Measurements from ENCODE around the gene NARF. TPM values are rescaled to one million over a fixed set of nuclear protein-coding genes. Genes with fewer than 3 reads are reported as not detected.

The NARF gene
- total and polyA plus RNA-seq, 7 donors: 29.4 to 65.8 (median 41.5) TPM

DNA sequence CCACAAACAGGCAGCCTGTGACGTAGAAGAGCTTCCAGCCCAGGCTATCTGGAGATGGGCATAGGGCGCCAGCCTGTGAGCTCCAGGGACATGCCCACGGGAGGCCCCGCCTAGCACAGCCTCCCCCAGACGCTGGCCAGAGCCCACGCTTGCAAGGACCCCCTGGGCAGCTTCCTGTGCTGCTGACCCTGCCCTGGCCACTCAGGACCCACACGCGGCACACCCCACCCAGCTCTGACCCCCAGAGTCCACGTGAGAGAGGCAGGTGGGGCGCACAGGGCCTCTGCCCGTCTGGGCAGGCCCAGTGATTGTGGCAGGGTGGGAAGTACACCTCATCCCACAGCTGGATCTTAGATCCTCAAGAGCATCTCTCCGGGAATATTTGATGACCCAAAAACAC is 11.9 kb upstream of the NARF start:
- DNase-seq: no peak
- H3K27me3 ChIP-seq: no peaks in the 10 kb centered on the region
- intact Hi-C loops (cut with DNase I): no loop called here
- H3K4me3 ChIP-seq: no peak overlapping the region
- H3K9me3 ChIP-seq: no peaks in the 10 kb centered on the region
- 89 to 91% methylated on average over 12 of the region's 12 CpGs for WGBS, 2 donors
- H3K4me1 ChIP-seq: peaks cover 0 to 31% (median 22%) of the 10 kb centered on the region in 4 donors
- TF ChIP-seq, protein P1, sequence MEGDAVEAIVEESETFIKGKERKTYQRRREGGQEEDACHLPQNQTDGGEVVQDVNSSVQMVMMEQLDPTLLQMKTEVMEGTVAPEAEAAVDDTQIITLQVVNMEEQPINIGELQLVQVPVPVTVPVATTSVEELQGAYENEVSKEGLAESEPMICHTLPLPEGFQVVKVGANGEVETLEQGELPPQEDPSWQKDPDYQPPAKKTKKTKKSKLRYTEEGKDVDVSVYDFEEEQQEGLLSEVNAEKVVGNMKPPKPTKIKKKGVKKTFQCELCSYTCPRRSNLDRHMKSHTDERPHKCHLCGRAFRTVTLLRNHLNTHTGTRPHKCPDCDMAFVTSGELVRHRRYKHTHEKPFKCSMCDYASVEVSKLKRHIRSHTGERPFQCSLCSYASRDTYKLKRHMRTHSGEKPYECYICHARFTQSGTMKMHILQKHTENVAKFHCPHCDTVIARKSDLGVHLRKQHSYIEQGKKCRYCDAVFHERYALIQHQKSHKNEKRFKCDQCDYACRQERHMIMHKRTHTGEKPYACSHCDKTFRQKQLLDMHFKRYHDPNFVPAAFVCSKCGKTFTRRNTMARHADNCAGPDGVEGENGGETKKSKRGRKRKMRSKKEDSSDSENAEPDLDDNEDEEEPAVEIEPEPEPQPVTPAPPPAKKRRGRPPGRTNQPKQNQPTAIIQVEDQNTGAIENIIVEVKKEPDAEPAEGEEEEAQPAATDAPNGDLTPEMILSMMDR (IDR thresholded peaks at IDR 0.05): no peak
- TF ChIP-seq POLR2A (IDR thresholded peaks at IDR 0.05) (no peak), EP300 (IDR thresholded peaks at IDR 0.05) (no peak), POLR2AphosphoS5 (IDR thresholded peaks at IDR 0.05) (no peak)
- H3K36me3 ChIP-seq: peaks cover 0 to 45% (median 7%) of the 10 kb centered on the region in 4 donors
- no peak overlapping the region for H3K27ac ChIP-seq

GRCh38 chr17:82447876-82448275 is 10.7 kb upstream of the NARF start:
- Histone ChIP-seq H3K4me3 (no peak overlapping the region), H3K4me1 (peaks cover 0 to 32% (median 22%) of the 10 kb centered on the region in 4 donors), H3K9me3 (no peaks in the 10 kb centered on the region), H3K36me3 (peaks cover 0 to 32% (median 5%) of the 10 kb centered on the region in 4 donors), H3K27ac (no peak overlapping the region), H3K27me3 (no peaks in the 10 kb centered on the region)
- intact Hi-C loops (cut with DNase I): no loop called here
- TF ChIP-seq POLR2A (IDR thresholded peaks at IDR 0.05) (no peak), POLR2AphosphoS5 (IDR thresholded peaks at IDR 0.05) (no peak), EP300 (IDR thresholded peaks at IDR 0.05) (no peak)
- TF ChIP-seq, protein P1 (IDR thresholded peaks at IDR 0.05): no peak
- WGBS, 2 donors: 90 to 94% methylated on average over 11 of the region's 11 CpGs
- DNase-seq: no peak

GRCh38 chr17:82449131-82449882 is 9.2 kb upstream of the NARF start:
- H3K27me3 ChIP-seq: no peaks in the 10 kb centered on the region
- no peak for DNase-seq
- WGBS, 2 donors: 50 to 82% methylated on average over 30 of the region's 30 CpGs
- intact Hi-C loops (cut with DNase I): no loop called here
- peaks cover 0 to 32% (median 22%) of the 10 kb centered on the region in 4 donors for H3K4me1 ChIP-seq
- H3K9me3 ChIP-seq: no peaks in the 10 kb centered on the region
- peak overlapping the region; percentile 88 to 92 (median 90) for H3K27ac ChIP-seq
- TF ChIP-seq EP300 (IDR thresholded peaks at IDR 0.05) (no peak), POLR2A (IDR thresholded peaks at IDR 0.05) (no peak), POLR2AphosphoS5 (IDR thresholded peaks at IDR 0.05) (peak in 1 of 4 donors; percentile 41)
- TF ChIP-seq, protein P1 (IDR thresholded peaks at IDR 0.05): no peak
- H3K4me3 ChIP-seq: peak overlapping the region in 3 of 4 donors; percentile 83 to 87 (median 83)
- peaks cover 0 to 18% (median 0%) of the 10 kb centered on the region in 4 donors for H3K36me3 ChIP-seq

DNA sequence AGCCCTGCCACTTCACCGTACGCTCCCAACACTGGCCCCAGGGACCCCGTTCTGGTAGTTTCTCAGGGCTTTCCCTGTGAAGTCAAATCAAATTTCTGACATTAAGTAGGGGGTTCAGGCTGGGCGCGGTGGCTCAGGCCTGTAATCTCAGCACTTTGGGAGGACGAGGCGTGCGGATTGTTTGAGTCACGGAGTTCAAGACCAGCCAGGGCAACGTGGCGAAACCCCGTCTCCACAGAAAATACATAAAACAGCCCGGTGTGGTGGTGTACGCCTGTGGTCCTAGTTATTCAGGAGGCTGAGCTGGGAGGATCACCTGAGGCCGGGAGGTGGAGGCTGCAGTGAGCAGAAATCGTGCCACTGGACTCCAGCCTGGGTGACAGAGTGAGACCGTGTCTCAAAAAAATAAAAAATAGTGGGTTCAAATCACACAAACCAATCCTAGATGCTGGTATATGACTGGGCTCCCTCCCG is 8.6 kb upstream of the NARF start:
- peak overlapping the region; percentile 83 to 87 (median 84) for H3K4me3 ChIP-seq
- no peaks in the 10 kb centered on the region for H3K9me3 ChIP-seq
- intact Hi-C loops (cut with DNase I): loop anchor here (2.0 to 5.0 kb wide), 2 partner anchors 31 to 153 kb away; partner anchors contain the start of genes HEXD and OGFOD3
- 40 to 61% methylated on average over 18 of the region's 18 CpGs for WGBS, 2 donors
- no peak for DNase-seq
- no peak for TF ChIP-seq POLR2A (IDR thresholded peaks at IDR 0.05)
- no peak for TF ChIP-seq POLR2AphosphoS5 (IDR thresholded peaks at IDR 0.05)
- TF ChIP-seq, protein P1 (IDR thresholded peaks at IDR 0.05): no peak
- TF ChIP-seq EP300 (IDR thresholded peaks at IDR 0.05): no peak
- H3K27ac ChIP-seq: peak overlapping the region; percentile 88 to 92 (median 90)
- H3K4me1 ChIP-seq: peaks cover 0 to 31% (median 22%) of the 10 kb centered on the region in 4 donors
- H3K27me3 ChIP-seq: no peaks in the 10 kb centered on the region
- peaks cover 0 to 12% (median 0%) of the 10 kb centered on the region in 4 donors for H3K36me3 ChIP-seq
